ENCODE data around the gene MAGEF1.

MAGEF1 gene

DNA sequence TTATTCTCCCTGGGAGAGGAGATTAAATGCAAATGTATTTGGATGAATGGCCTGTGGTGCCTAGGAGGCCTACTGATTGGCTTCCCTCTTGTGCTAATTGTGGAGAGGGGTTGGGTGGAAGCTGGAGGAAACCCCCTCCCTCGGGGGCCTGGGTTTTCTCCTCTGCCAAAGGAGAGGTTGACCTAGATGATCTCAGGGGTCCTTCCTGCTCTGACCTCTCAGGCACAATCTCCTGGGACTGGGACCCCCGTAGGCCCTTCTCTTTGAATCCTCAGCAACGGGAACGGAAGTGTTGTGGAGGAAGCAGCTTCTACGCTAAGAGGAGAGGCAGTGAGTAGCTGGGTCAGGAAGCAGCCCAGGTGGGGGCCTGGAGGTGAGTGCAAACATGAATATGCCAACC is 40.5 kb upstream of the MAGEF1 start:
- no peak overlapping the region for H3K4me2 ChIP-seq
- no peaks in the 10 kb centered on the region; the same call in 1 of the 2 replicates for H3K27me3 ChIP-seq (ENCODE audit: insufficient read depth, low read depth)
- H3K4me3 ChIP-seq (IDR thresholded peaks at IDR 0.05; ENCODE audit: insufficient read depth, low read depth, low read length): no peak overlapping the region
- H2AFZ ChIP-seq (ENCODE audit: low read depth): no peak overlapping the region
- H3K36me3 ChIP-seq (ENCODE audit: insufficient read depth): no peaks in the 10 kb centered on the region
- TF ChIP-seq, protein P1, sequence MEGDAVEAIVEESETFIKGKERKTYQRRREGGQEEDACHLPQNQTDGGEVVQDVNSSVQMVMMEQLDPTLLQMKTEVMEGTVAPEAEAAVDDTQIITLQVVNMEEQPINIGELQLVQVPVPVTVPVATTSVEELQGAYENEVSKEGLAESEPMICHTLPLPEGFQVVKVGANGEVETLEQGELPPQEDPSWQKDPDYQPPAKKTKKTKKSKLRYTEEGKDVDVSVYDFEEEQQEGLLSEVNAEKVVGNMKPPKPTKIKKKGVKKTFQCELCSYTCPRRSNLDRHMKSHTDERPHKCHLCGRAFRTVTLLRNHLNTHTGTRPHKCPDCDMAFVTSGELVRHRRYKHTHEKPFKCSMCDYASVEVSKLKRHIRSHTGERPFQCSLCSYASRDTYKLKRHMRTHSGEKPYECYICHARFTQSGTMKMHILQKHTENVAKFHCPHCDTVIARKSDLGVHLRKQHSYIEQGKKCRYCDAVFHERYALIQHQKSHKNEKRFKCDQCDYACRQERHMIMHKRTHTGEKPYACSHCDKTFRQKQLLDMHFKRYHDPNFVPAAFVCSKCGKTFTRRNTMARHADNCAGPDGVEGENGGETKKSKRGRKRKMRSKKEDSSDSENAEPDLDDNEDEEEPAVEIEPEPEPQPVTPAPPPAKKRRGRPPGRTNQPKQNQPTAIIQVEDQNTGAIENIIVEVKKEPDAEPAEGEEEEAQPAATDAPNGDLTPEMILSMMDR (conservative IDR thresholded peaks at IDR 0.05; ENCODE audit: low read depth, low read length): no peak
- no peaks in the 10 kb centered on the region for H3K4me1 ChIP-seq (ENCODE audit: low read depth, poor library complexity, severe bottlenecking)
- no peak overlapping the region for H3K9ac ChIP-seq
- H3K79me2 ChIP-seq (ENCODE audit: insufficient read depth, low read depth): no peaks in the 10 kb centered on the region
- no peaks in the 10 kb centered on the region for H4K20me1 ChIP-seq (ENCODE audit: insufficient read depth)
- H3K27ac ChIP-seq: no peak overlapping the region

DNA sequence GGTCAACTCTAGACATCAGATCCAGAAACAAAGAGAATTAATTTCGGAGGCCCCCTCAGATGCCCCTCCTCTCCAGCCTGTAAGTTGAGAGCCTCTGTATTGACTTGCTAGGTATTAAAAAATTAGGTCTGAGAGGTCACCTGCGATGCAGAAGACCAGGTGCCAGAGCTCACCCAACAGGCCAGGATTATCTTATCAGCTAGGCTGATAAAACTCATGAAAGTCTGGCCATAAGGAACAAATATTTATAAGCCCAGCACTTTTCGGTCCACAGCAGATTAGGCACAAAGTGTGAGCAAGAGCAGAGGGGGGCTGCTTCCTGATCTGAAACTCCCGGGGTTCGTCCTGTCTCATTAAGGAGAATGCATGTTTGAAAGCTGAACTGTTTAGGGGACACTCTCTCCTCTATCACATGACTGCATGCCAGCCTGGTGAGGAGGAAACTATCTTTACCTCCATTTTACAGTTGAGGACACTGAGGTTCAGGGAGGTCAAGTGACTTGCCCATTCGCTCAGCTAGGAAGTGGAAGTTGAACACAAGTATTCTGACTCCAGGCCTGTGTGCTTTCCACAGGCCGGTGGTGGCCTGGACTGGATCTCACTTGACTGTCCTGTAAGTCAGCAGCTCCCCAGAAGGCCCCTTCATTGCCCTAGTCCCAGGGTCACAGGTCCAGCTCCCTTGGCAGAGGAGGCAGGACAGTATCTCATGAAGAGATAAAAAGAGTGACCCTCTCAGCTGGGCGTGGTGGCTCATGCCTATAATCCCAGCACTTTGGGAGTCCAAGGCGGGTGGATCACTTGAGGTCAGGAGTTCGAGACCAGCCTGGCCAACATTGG is 39.6 kb upstream of the MAGEF1 start:
- Histone ChIP-seq H3K27me3 (ENCODE audit: insufficient read depth, low read depth) (no peaks in the 10 kb centered on the region; the same call in 1 of the 2 replicates), H3K36me3 (ENCODE audit: insufficient read depth) (no peaks in the 10 kb centered on the region), H3K4me1 (ENCODE audit: low read depth, poor library complexity, severe bottlenecking) (no peaks in the 10 kb centered on the region), H3K4me2 (no peak overlapping the region), H2AFZ (ENCODE audit: low read depth) (no peak overlapping the region), H3K79me2 (ENCODE audit: insufficient read depth, low read depth) (no peaks in the 10 kb centered on the region), H3K9ac (no peak overlapping the region), H3K4me3 (IDR thresholded peaks at IDR 0.05; ENCODE audit: insufficient read depth, low read depth, low read length) (no peak overlapping the region), H3K27ac (no peak overlapping the region), H4K20me1 (ENCODE audit: insufficient read depth) (no peaks in the 10 kb centered on the region)
- TF ChIP-seq, protein P1 (conservative IDR thresholded peaks at IDR 0.05; ENCODE audit: low read depth, low read length): no peak

DNA sequence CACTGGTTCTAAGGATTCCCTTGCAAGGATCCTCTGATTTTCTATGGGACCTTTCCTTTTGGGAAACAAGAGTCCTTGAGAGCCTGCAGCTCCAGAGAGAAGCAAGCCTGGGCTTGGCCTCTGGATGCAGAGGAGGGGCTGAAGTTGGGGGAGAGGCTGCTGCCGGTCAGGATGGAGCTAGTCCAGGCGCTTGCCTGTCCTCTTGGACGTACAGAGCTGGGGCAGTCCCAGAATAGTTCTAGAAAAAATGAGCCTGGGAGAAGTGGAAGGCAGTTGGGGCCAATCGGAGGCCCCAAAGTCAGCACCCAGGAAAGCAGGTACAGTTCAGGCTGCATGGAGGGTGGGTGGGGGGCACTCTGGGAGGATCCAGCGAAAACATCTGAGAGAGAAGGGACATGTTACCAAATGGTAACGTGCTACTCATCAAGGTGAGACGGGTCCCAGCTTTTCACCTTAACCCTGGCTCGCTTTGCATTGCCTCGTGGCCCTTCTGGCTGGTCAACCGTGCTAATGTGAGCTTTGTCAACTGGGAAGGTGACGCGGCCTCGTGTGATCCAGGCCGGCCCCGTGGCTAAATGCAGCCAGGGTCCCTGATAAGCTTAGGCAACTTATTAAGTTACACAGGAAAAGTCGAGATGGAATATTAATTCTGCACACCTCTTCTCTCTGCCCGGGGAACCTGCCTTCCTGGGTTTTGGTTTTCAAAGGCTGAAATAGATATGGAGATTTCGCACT is 38.7 kb upstream of the MAGEF1 start:
- no peak overlapping the region for H3K4me3 ChIP-seq (IDR thresholded peaks at IDR 0.05; ENCODE audit: insufficient read depth, low read depth, low read length)
- H4K20me1 ChIP-seq (ENCODE audit: insufficient read depth): no peaks in the 10 kb centered on the region
- no peaks in the 10 kb centered on the region for H3K4me1 ChIP-seq (ENCODE audit: low read depth, poor library complexity, severe bottlenecking)
- H3K9ac ChIP-seq: no peak overlapping the region
- no peaks in the 10 kb centered on the region; the same call in 1 of the 2 replicates for H3K27me3 ChIP-seq (ENCODE audit: insufficient read depth, low read depth)
- TF ChIP-seq, protein P1 (conservative IDR thresholded peaks at IDR 0.05; ENCODE audit: low read depth, low read length): no peak
- no peaks in the 10 kb centered on the region for H3K36me3 ChIP-seq (ENCODE audit: insufficient read depth)
- H3K79me2 ChIP-seq (ENCODE audit: insufficient read depth, low read depth): no peaks in the 10 kb centered on the region
- H3K27ac ChIP-seq: no peak overlapping the region
- H2AFZ ChIP-seq (ENCODE audit: low read depth): no peak overlapping the region
- H3K4me2 ChIP-seq: no peak overlapping the region

DNA sequence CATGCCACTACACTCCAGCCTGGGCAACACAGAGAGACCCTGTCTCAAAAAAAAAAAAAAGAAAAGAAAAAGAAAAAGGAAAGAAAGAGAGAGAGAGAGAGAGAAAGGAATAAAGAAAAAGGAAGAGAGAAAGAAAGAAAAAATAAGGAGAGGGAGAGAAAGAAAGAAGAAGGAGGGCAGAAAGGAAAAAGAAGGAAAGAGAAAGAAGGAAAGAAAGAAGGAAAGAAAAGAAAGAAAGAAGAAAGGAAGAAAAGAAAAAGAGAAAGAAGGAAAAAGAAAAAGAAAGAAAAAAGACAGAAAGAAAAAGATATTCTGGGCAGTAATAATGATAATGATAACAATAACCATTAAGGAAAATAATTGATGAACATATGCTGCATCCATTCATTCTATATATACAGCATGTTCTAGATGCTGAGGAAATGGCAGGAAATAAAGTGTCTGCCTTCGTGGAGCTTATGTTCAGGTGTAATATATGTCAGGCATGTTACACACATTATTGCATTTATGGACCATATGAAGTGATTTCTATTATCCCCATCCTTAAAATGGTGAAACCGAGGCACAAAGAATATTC is 37.4 kb upstream of the MAGEF1 start:
- TF ChIP-seq, protein P1 (conservative IDR thresholded peaks at IDR 0.05; ENCODE audit: low read depth, low read length): no peak
- no peak overlapping the region for H3K27ac ChIP-seq

More for the DNA sequence above, 37.4 kb upstream of the MAGEF1 start:
- no peaks in the 10 kb centered on the region for H3K36me3 ChIP-seq (ENCODE audit: insufficient read depth)
- H3K79me2 ChIP-seq (ENCODE audit: insufficient read depth, low read depth): no peaks in the 10 kb centered on the region
- no peaks in the 10 kb centered on the region; the same call in 1 of the 2 replicates for H3K27me3 ChIP-seq (ENCODE audit: insufficient read depth, low read depth)
- no peak overlapping the region for H3K4me2 ChIP-seq
- no peaks in the 10 kb centered on the region for H4K20me1 ChIP-seq (ENCODE audit: insufficient read depth)
- H3K4me1 ChIP-seq (ENCODE audit: low read depth, poor library complexity, severe bottlenecking): no peaks in the 10 kb centered on the region
- H3K9ac ChIP-seq: no peak overlapping the region
- no peak overlapping the region for H2AFZ ChIP-seq (ENCODE audit: low read depth)
- H3K4me3 ChIP-seq (IDR thresholded peaks at IDR 0.05; ENCODE audit: insufficient read depth, low read depth, low read length): no peak overlapping the region
